UCSD-AML1 (cell line): Measurements from ENCODE around the gene EEF2KMT.
"Not testable (repeated sequence)": the region's sequence is repeated elsewhere in the genome, so short reads cannot be mapped to it uniquely, and the experiment has no call there.

ENCODE experiments used
- DNase-seq: peaks from one replicate; lab custom pipeline; 2025; ENCODE audit not compliant: unreplicated experiment; lab: John Stamatoyannopoulos, UW

Gene EEF2KMT

GRCh38 chr16:5071341-5071680 is 26.3 kb downstream of the EEF2KMT start:
- no peak for DNase-seq

GRCh38 chr16:5070431-5071186 is 27.0 kb downstream of the EEF2KMT start:
- DNase-seq, result no peak

- DNase-seq, result no peak
Measured at GRCh38 chr16:5069854-5070253, 27.7 kb downstream of the EEF2KMT start.

GRCh38 chr16:5069048-5069447 is 28.5 kb downstream of the EEF2KMT start:
- DNase-seq, result no peak

- no peak for DNase-seq
Measured at GRCh38 chr16:5066511-5066910, 31.1 kb downstream of the EEF2KMT start.

GRCh38 chr16:5065813-5066212 is 31.8 kb downstream of the EEF2KMT start, which contains the start of gene C16orf89:
C16orf89 (minus strand) TSS chr16:5065956; CDS start chr16:5065908, 48 bp downstream.
- DNase-seq, result no peak

GRCh38 chr16:5065326-5065725 is 32.3 kb downstream of the EEF2KMT start:
- no peak for DNase-seq

- no peak for DNase-seq
Measured at GRCh38 chr16:5064915-5065314, 32.7 kb downstream of the EEF2KMT start.

GRCh38 chr16:5062790-5063765 is 34.5 kb downstream of the EEF2KMT start:
- DNase-seq, result no peak

- DNase-seq, result no peak
Measured at GRCh38 chr16:5062051-5062450, 35.5 kb downstream of the EEF2KMT start.

GRCh38 chr16:5060073-5060641 is 37.4 kb downstream of the EEF2KMT start:
- DNase-seq, result no peak

- no peak for DNase-seq
Measured at GRCh38 chr16:5059386-5060072, 38.1 kb downstream of the EEF2KMT start.

- DNase-seq, result no peak
Measured at GRCh38 chr16:5058476-5058875, 39.1 kb downstream of the EEF2KMT start.

- peak; percentile 61 for DNase-seq
Measured at GRCh38 chr16:5056352-5056751, 41.2 kb downstream of the EEF2KMT start.

GRCh38 chr16:5054876-5055865 is 42.4 kb downstream of the EEF2KMT start:
- no peak for DNase-seq

GRCh38 chr16:5046914-5047313 is 50.7 kb downstream of the EEF2KMT start:
- DNase-seq, result no peak

- no peak for DNase-seq
Measured at GRCh38 chr16:5045499-5046115, 52.0 kb downstream of the EEF2KMT start.

GRCh38 chr16:5044581-5044980 is 53.0 kb downstream of the EEF2KMT start:
- DNase-seq, result not testable (repeated sequence)

- no peak for DNase-seq
Measured at GRCh38 chr16:5044011-5044540, 53.5 kb downstream of the EEF2KMT start.
